Tibial nerve (tissue), 4 donors: ENCODE data around the gene PDCD6IP. TPM values are rescaled to one million over a fixed set of nuclear protein-coding genes. Genes with fewer than 3 reads are reported as not detected.

Source experiments
- DNase-seq, 2 donors: peaks; one replicate each; pipeline ENCODE4 v3.0.0-alpha.2; 2019; ENCODE audit warnings: low spot score in 2 of 2
- H3K27ac ChIP-seq, 4 donors: fragments of 200-600 bp; sonication (generic) in 3 of 4; one replicate each; pipeline ENCODE4 v1.5.1; 2017 to 2019; ENCODE audit warnings: mild to moderate bottlenecking in 1 of 4
- H3K27me3 ChIP-seq, 2 donors: fragments of 200-600 bp; sonication (generic) in 1 of 2; one replicate each; pipeline versions ENCODE4 v1.5.1 to v1.6.0; 2017 to 2019
- H3K36me3 ChIP-seq, 3 donors: fragments of 200-600 bp; sonication (generic); one replicate each; pipeline ENCODE4 v1.5.1; 2018 to 2019
- H3K4me1 ChIP-seq, 4 donors: fragments of 200-600 bp; sonication (generic) in 3 of 4; one replicate each; pipeline ENCODE4 v1.5.1; 2017 to 2019
- H3K4me3 ChIP-seq, 4 donors: fragments of 200-600 bp; sonication (generic) in 3 of 4; one replicate each; pipeline ENCODE4 v1.5.1; 2017 to 2019; ENCODE audit warnings: mild to moderate bottlenecking in 1 of 4, moderate library complexity in 1 of 4
- H3K9me3 ChIP-seq, 4 donors: fragments of 200-600 bp; sonication (generic) in 3 of 4; one replicate each; pipeline ENCODE4 v1.5.1; 2017 to 2019
- EP300 ChIP-seq, 2 donors: sonication (generic); formaldehyde crosslinking; IDR thresholded peaks; one replicate each; pipeline ENCODE4 v1.6.1; 2017; ENCODE audit warnings: antibody characterized with exemption in 2 of 2, mild to moderate bottlenecking in 1 of 2
- POLR2A ChIP-seq, 2 donors: fragments of 450-650 bp; IDR thresholded peaks; one replicate each; pipeline ENCODE4 v1.6.1; 2017; ENCODE audit warnings: antibody characterized with exemption in 2 of 2, mild to moderate bottlenecking in 2 of 2, moderate library complexity in 2 of 2
- WGBS, 2 donors: methylation state at CpG; one replicate each; pipeline ENCODE4 v1.1.5; 2018; 5-methylcytosine and 5-hydroxymethylcytosine counted together
- total RNA-seq, 4 donors: library from RNA; depleted of rRNA; stranded (reverse); fragments of >200 nt; gene quantifications; one replicate each; pipeline ENCODE4 v1.1.0, GENCODE V29; 2016
- TF ChIP-seq, protein P1 (sequence below), 5 experiments: fragments of 200-600 bp in 3 of 5; fragments of 450-650 bp in 2 of 5; sonication (generic) in 3 of 5; IDR thresholded peaks; one replicate each; pipeline ENCODE4 v1.5.1; 2016 to 2019; ENCODE audit warnings: antibody characterized with exemption in 5 of 5, mild to moderate bottlenecking in 3 of 5, moderate library complexity in 2 of 5

The PDCD6IP gene
- total RNA-seq, 4 donors from 2014 or later: 151 to 436 (median 259) TPM

DNA sequence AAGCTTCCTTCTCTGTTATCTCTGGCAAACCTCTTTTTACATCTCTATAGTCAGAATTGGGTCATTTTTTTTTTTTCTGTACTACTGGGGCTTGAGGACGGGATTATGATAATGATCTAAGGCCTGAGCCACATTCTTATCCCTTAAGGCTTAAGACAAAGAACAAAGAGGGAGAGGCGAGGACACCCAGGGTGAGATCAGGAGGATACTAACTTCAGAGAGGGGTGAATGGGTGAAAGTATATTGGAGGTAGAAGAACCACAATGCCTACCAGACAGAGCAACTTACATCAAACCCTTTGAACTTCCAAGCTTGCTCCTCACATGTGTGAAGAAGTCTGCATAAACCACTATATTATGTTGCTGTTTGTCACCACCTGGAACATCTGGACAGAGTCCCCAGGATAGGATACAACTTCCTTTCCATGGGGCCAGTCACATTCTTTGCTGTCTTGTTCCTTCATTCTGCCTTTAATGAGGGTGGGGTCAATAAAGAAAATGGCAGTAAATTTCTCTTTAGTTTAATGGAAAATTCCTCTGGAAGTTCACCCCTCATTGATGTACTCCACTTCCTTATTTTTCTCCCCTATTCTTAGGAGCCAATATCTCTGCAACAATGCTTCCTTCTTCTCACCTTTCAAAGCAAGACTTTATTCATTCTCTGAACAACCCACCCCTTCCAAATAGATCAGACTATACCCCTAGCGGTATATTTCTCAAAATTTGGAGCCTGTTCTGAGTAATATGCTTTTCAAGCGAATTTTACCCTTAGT is 9.1 kb upstream of the PDCD6IP start:
- Histone ChIP-seq H3K4me3 (no peak overlapping the region), H3K4me1 (peaks cover 0 to 4% (median 2%) of the 10 kb centered on the region in 4 donors), H3K27me3 (no peaks in the 10 kb centered on the region), H3K9me3 (no peaks in the 10 kb centered on the region), H3K36me3 (no peaks in the 10 kb centered on the region), H3K27ac (no peak overlapping the region)
- no peak for DNase-seq
- TF ChIP-seq, protein P1, sequence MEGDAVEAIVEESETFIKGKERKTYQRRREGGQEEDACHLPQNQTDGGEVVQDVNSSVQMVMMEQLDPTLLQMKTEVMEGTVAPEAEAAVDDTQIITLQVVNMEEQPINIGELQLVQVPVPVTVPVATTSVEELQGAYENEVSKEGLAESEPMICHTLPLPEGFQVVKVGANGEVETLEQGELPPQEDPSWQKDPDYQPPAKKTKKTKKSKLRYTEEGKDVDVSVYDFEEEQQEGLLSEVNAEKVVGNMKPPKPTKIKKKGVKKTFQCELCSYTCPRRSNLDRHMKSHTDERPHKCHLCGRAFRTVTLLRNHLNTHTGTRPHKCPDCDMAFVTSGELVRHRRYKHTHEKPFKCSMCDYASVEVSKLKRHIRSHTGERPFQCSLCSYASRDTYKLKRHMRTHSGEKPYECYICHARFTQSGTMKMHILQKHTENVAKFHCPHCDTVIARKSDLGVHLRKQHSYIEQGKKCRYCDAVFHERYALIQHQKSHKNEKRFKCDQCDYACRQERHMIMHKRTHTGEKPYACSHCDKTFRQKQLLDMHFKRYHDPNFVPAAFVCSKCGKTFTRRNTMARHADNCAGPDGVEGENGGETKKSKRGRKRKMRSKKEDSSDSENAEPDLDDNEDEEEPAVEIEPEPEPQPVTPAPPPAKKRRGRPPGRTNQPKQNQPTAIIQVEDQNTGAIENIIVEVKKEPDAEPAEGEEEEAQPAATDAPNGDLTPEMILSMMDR (IDR thresholded peaks at IDR 0.05): no peak
- TF ChIP-seq POLR2A (IDR thresholded peaks at IDR 0.05): no peak
- 50 to 62% methylated on average over 4 of the region's 4 CpGs for WGBS, 2 donors

- Histone ChIP-seq H3K9me3 (no peaks in the 10 kb centered on the region), H3K4me3 (no peak overlapping the region), H3K36me3 (no peaks in the 10 kb centered on the region), H3K4me1 (peaks cover 0 to 4% (median 2%) of the 10 kb centered on the region in 4 donors), H3K27me3 (no peaks in the 10 kb centered on the region), H3K27ac (no peak overlapping the region)
- no peak for DNase-seq
- 92% methylated on average over 3 of the region's 3 CpGs for WGBS, 2 donors
- TF ChIP-seq EP300 (IDR thresholded peaks at IDR 0.05): no peak
- no peak for TF ChIP-seq POLR2A (IDR thresholded peaks at IDR 0.05)
Measured at GRCh38 chr3:33790091-33790490, 8.3 kb upstream of the PDCD6IP start.

- no peak for DNase-seq
- Histone ChIP-seq H3K4me3 (no peak overlapping the region), H3K36me3 (no peaks in the 10 kb centered on the region), H3K9me3 (no peaks in the 10 kb centered on the region), H3K27ac (no peak overlapping the region), H3K4me1 (peaks cover 0 to 4% (median 2%) of the 10 kb centered on the region in 4 donors), H3K27me3 (no peaks in the 10 kb centered on the region)
- TF ChIP-seq POLR2A (IDR thresholded peaks at IDR 0.05): no peak
- no peak for TF ChIP-seq EP300 (IDR thresholded peaks at IDR 0.05)
- TF ChIP-seq, protein P1 (IDR thresholded peaks at IDR 0.05): no peak
- 61 to 68% methylated on average over 4 of the region's 4 CpGs for WGBS, 2 donors
Measured at GRCh38 chr3:33791477-33792166, 6.8 kb upstream of the PDCD6IP start.

DNA sequence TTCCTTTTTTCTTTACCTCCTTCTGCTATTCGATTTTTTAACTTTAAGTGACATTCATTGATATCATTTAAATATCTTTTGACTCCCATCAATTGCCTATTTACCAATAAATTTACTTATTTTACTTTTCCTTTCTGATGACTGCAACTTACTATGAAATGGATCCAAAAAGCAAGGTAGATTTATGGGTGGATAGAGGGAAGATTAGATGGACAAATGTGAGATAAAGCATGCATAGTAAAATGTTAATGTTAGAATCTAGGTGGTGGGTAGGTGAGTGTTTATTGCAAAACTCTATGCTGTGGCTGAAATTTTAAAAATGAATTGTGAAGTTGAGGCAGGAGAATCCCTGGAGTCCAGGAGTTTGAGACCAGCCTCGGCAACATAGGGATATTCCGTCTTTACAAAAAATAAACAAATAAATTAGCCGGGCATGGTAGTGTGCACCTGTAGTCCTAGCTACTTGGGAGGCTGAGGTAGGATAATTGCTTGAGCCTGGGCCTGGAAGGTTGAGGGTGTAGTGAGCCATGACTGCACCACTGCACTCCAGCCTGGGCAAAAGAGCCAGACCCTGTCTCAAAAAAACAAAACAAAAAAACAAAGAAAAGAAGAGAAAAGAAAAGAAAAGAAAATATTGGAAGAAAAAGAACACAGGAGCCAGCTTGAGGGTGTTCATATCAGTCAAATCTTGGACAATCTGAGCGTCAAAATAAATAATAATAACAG is 6.1 kb upstream of the PDCD6IP start:
- Histone ChIP-seq H3K36me3 (no peaks in the 10 kb centered on the region), H3K4me3 (no peak overlapping the region), H3K9me3 (no peaks in the 10 kb centered on the region), H3K27me3 (no peaks in the 10 kb centered on the region), H3K4me1 (peaks cover 0 to 2% (median under 1%) of the 10 kb centered on the region in 4 donors), H3K27ac (no peak overlapping the region)
- TF ChIP-seq POLR2A (IDR thresholded peaks at IDR 0.05) (no peak), EP300 (IDR thresholded peaks at IDR 0.05) (no peak)
- TF ChIP-seq, protein P1 (IDR thresholded peaks at IDR 0.05): no peak
- no peak for DNase-seq
- WGBS, 2 donors: 89 to 93% methylated on average over 5 of the region's 5 CpGs

- TF ChIP-seq POLR2A (IDR thresholded peaks at IDR 0.05) (no peak), EP300 (IDR thresholded peaks at IDR 0.05) (no peak)
- DNase-seq: no peak
- no peaks in the 10 kb centered on the region for H3K27me3 ChIP-seq
- no peak overlapping the region for H3K4me3 ChIP-seq
- peaks cover 0 to 18% (median 11%) of the 10 kb centered on the region in 4 donors for H3K4me1 ChIP-seq
- no peaks in the 10 kb centered on the region for H3K36me3 ChIP-seq
- no peaks in the 10 kb centered on the region for H3K9me3 ChIP-seq
- no peak overlapping the region for H3K27ac ChIP-seq
Measured at GRCh38 chr3:33795131-33795530, 3.3 kb upstream of the PDCD6IP start.
